Neural progenitor cell (in vitro differentiated cells): ENCODE measurements around the gene CLEC1B. TPM values are rescaled to one million over a fixed set of nuclear protein-coding genes. Genes with fewer than 3 reads are reported as not detected.

Source experiments
- DNase-seq: peaks from one replicate; pipeline ENCODE4 v3.0.0-alpha.2; 2016; ENCODE audit warnings: low spot score
- H2AFZ ChIP-seq: fragments of 200-600 bp; sonication (generic); replicated peaks from 2 replicates; pipeline ENCODE4 v1.6.1; 2016; ENCODE audit warnings: antibody characterized with exemption
- H3F3A ChIP-seq: fragments of 200-600 bp; sonication (generic); 2 replicates; pipeline ENCODE4 v1.6.1; 2016; ENCODE audit warnings: antibody characterized with exemption, low read depth
- H3K27ac ChIP-seq: fragments of 200-600 bp; sonication (generic); 2 replicates; pipeline ENCODE4 v1.5.1; 2016; ENCODE audit warnings: mild to moderate bottlenecking
- H3K27me3 ChIP-seq: fragments of 200-600 bp; sonication (generic); 2 replicates; pipeline ENCODE4 v1.6.1; 2016; ENCODE audit warnings: mild to moderate bottlenecking, moderate library complexity
- H3K36me3 ChIP-seq: fragments of 200-600 bp; sonication (generic); 2 replicates; pipeline ENCODE4 v1.5.1; 2016
- H3K4me1 ChIP-seq: fragments of 200-600 bp; sonication (generic); 2 replicates; pipeline ENCODE4 v1.6.1; 2016; ENCODE audit warnings: mixed run types
- H3K4me2 ChIP-seq: fragments of 200-600 bp; sonication (generic); 2 replicates; pipeline ENCODE4 v1.6.1; 2016
- H3K4me3 ChIP-seq: fragments of 200-600 bp; sonication (generic); 2 replicates; pipeline ENCODE4 v1.5.1; 2016
- H3K79me2 ChIP-seq: fragments of 200-600 bp; sonication (generic); 2 replicates; pipeline ENCODE4 v1.6.1; 2016; ENCODE audit warnings: low read depth
- H3K9ac ChIP-seq: fragments of 200-600 bp; sonication (generic); 2 replicates; pipeline ENCODE4 v1.6.1; 2016
- H3K9me3 ChIP-seq: fragments of 200-600 bp; sonication (generic); 2 replicates; pipeline ENCODE4 v1.5.1; 2016; ENCODE audit warnings: low read depth
- H4K20me1 ChIP-seq: fragments of 200-600 bp; sonication (generic); 2 replicates; pipeline ENCODE4 v1.6.1; 2016; ENCODE audit warnings: low read depth
- H3K27ac Mint-ChIP-seq: 3 replicates; pipeline ENCODE4 v1.8.0; 2021; ENCODE audit warnings: mixed read lengths
- H3K27me3 Mint-ChIP-seq: 2 replicates; pipeline ENCODE4 v1.8.0; 2022; ENCODE audit warnings: low read depth, mild to moderate bottlenecking, inconsistent platforms, moderate library complexity, mixed read lengths; ENCODE audit not compliant: insufficient read depth
- H3K36me3 Mint-ChIP-seq: 3 replicates; pipeline ENCODE4 v1.8.0; 2021; ENCODE audit warnings: mixed read lengths
- H3K4me1 Mint-ChIP-seq: 3 replicates; pipeline ENCODE4 v1.8.0; 2021; ENCODE audit warnings: mixed read lengths
- H3K4me3 Mint-ChIP-seq: 3 replicates; pipeline ENCODE4 v1.8.0; 2021; ENCODE audit warnings: mild to moderate bottlenecking, moderate library complexity, mixed read lengths
- H3K9me3 Mint-ChIP-seq: 3 replicates; pipeline ENCODE4 v1.8.0; 2020; ENCODE audit warnings: mixed read lengths
- EZH2 ChIP-seq: fragments of 200-600 bp; sonication (generic); IDR thresholded peaks from 2 replicates; pipeline ENCODE4 v1.6.1; 2017; ENCODE audit warnings: antibody characterized with exemption, mild to moderate bottlenecking, moderate library complexity
- EZH2phosphoT487 ChIP-seq: fragments of 200-600 bp; sonication (generic); IDR thresholded peaks from 2 replicates; pipeline ENCODE4 v1.6.1; 2017; ENCODE audit warnings: antibody characterized with exemption
- total RNA-seq: library from RNA; depleted of rRNA; stranded (reverse); fragments of >200 nt; gene quantifications from 2 replicates; pipeline ENCODE4 v1.2.3, GENCODE V29; 2015; ENCODE audit warnings: low replicate concordance
- TF ChIP-seq, protein P1 (sequence below): fragments of 200-600 bp; sonication (generic); IDR thresholded peaks from 2 replicates; pipeline ENCODE4 v1.5.1; 2017; ENCODE audit warnings: antibody characterized with exemption, mild to moderate bottlenecking

CLEC1B gene
- total RNA-seq, 1 donor from 2014 or later: not detected

GRCh38 chr12:9969673-9970072 lies 29.2 kb downstream of the CLEC1B start:
- no peaks in the 10 kb centered on the region for H3K36me3 Mint-ChIP-seq
- no peaks in the 10 kb centered on the region for H3K4me1 Mint-ChIP-seq
- H3K4me2 ChIP-seq: no peak overlapping the region
- no peaks in the 10 kb centered on the region for H3F3A ChIP-seq
- H3K27ac ChIP-seq: no peak overlapping the region
- H3K36me3 ChIP-seq: no peaks in the 10 kb centered on the region
- no peaks in the 10 kb centered on the region for H3K9me3 ChIP-seq
- H3K4me1 ChIP-seq: no peaks in the 10 kb centered on the region
- H3K79me2 ChIP-seq: no peaks in the 10 kb centered on the region
- no peak overlapping the region for H3K27ac Mint-ChIP-seq
- no peak overlapping the region for H3K9ac ChIP-seq
- DNase-seq: no peak
- H3K9me3 Mint-ChIP-seq: no peaks in the 10 kb centered on the region
- no peaks in the 10 kb centered on the region for H3K27me3 ChIP-seq
- H3K4me3 ChIP-seq: no peak overlapping the region
- H4K20me1 ChIP-seq: no peaks in the 10 kb centered on the region
- peak overlapping the region; percentile 42 for H2AFZ ChIP-seq
- TF ChIP-seq, protein P1, sequence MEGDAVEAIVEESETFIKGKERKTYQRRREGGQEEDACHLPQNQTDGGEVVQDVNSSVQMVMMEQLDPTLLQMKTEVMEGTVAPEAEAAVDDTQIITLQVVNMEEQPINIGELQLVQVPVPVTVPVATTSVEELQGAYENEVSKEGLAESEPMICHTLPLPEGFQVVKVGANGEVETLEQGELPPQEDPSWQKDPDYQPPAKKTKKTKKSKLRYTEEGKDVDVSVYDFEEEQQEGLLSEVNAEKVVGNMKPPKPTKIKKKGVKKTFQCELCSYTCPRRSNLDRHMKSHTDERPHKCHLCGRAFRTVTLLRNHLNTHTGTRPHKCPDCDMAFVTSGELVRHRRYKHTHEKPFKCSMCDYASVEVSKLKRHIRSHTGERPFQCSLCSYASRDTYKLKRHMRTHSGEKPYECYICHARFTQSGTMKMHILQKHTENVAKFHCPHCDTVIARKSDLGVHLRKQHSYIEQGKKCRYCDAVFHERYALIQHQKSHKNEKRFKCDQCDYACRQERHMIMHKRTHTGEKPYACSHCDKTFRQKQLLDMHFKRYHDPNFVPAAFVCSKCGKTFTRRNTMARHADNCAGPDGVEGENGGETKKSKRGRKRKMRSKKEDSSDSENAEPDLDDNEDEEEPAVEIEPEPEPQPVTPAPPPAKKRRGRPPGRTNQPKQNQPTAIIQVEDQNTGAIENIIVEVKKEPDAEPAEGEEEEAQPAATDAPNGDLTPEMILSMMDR: no peak
- no peak for TF ChIP-seq EZH2phosphoT487
- H3K4me3 Mint-ChIP-seq: no peak overlapping the region
- no peaks in the 10 kb centered on the region for H3K27me3 Mint-ChIP-seq

DNA sequence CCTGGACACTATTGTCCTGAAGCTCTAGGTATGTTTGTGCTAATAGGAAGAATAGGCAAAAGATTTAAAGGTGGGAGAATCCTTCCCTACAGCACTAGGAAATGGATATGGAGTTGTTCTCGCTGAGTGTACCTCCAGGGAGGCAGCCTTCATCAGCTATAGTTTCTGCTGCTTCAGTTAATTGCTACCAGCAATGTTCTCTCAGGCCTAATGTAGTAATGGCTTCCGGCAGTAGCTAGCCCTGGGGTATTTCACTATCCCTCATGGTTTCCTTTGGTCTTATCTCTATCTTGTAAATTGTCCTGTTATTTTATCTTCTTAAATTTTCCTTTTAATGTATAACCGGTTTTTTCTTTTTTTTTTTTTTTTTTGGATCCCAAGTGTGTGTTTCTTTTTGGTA lies 37.0 kb downstream of the CLEC1B start:
- H3K9ac ChIP-seq: no peak overlapping the region
- no peaks in the 10 kb centered on the region for H3K4me1 ChIP-seq
- H3K4me3 ChIP-seq: no peak overlapping the region
- no peak overlapping the region for H3K27ac Mint-ChIP-seq
- H3F3A ChIP-seq: no peaks in the 10 kb centered on the region
- H3K4me2 ChIP-seq: no peak overlapping the region
- no peaks in the 10 kb centered on the region for H3K27me3 ChIP-seq
- no peaks in the 10 kb centered on the region for H3K9me3 ChIP-seq
- no peak for DNase-seq
- TF ChIP-seq, protein P1: no peak
- no peak overlapping the region for H3K4me3 Mint-ChIP-seq
- no peaks in the 10 kb centered on the region for H3K79me2 ChIP-seq
- no peaks in the 10 kb centered on the region for H3K4me1 Mint-ChIP-seq
- no peak overlapping the region for H2AFZ ChIP-seq
- peaks cover 2% of the 10 kb centered on the region for H3K27me3 Mint-ChIP-seq
- H3K27ac ChIP-seq: no peak overlapping the region
- H3K36me3 ChIP-seq: no peaks in the 10 kb centered on the region
- H3K9me3 Mint-ChIP-seq: no peaks in the 10 kb centered on the region
- H3K36me3 Mint-ChIP-seq: no peaks in the 10 kb centered on the region
- H4K20me1 ChIP-seq: no peaks in the 10 kb centered on the region

DNA sequence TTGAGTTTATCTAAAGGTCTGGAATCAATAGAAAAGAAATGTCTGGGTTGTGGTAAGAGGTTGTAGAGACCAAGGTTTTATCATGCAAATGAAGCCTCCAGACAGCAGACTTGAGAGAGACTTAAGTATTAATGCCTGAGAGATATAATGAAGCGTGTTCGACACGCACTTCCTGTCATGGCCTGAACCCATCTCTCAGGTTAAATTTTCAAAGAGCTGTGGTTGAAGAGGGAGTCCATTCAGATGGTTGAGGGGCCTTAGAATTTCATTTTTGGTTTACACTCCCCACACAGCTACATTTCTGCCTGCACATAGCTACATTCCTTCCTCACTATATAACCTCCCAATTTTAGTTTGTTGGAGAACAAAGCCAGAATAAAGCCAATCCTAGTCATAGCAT lies 37.8 kb downstream of the CLEC1B start:
- H3K27ac Mint-ChIP-seq: no peak overlapping the region
- Histone ChIP-seq H3K9me3 (no peaks in the 10 kb centered on the region), H2AFZ (no peak overlapping the region), H3K79me2 (no peaks in the 10 kb centered on the region), H3K27me3 (no peaks in the 10 kb centered on the region), H3K4me1 (no peaks in the 10 kb centered on the region), H3F3A (no peaks in the 10 kb centered on the region), H3K27ac (no peak overlapping the region), H4K20me1 (no peaks in the 10 kb centered on the region), H3K4me3 (no peak overlapping the region), H3K4me2 (no peak overlapping the region), H3K9ac (no peak overlapping the region), H3K36me3 (no peaks in the 10 kb centered on the region)
- DNase-seq: no peak
- no peaks in the 10 kb centered on the region for H3K4me1 Mint-ChIP-seq
- H3K9me3 Mint-ChIP-seq: no peaks in the 10 kb centered on the region
- TF ChIP-seq EZH2 (no peak), EZH2phosphoT487 (no peak)
- TF ChIP-seq, protein P1: no peak
- H3K4me3 Mint-ChIP-seq: no peak overlapping the region
- H3K36me3 Mint-ChIP-seq: no peaks in the 10 kb centered on the region
- peaks cover 2% of the 10 kb centered on the region for H3K27me3 Mint-ChIP-seq

DNA sequence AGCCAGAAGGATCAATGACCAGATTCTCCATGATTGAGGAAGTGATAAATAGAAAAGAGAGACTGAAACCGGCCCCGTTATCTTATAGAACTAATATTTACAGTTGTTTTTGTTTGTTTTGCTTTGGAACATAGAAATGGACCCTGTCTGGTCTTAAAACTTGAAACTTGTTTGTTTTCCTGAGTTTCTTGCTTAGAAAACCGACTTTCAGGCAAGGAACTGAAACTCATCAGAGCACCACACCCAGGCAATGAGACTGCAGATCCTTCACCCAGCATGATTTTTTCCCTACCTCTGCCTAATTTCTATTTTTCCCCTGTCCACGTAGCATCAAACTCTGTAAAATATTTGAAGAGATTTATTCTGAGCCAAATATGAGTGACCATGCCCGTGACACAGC lies 38.3 kb downstream of the CLEC1B start:
- Mint-ChIP-seq H3K4me1 (no peaks in the 10 kb centered on the region), H3K9me3 (no peaks in the 10 kb centered on the region), H3K4me3 (no peak overlapping the region), H3K27me3 (peaks cover 2% of the 10 kb centered on the region), H3K27ac (no peak overlapping the region), H3K36me3 (no peaks in the 10 kb centered on the region)
- H3K4me1 ChIP-seq: no peaks in the 10 kb centered on the region
- no peak overlapping the region for H2AFZ ChIP-seq
- H3K9me3 ChIP-seq: no peaks in the 10 kb centered on the region
- H3K9ac ChIP-seq: no peak overlapping the region
- H3K4me2 ChIP-seq: no peak overlapping the region
- H4K20me1 ChIP-seq: no peaks in the 10 kb centered on the region
- no peaks in the 10 kb centered on the region for H3F3A ChIP-seq
- H3K27ac ChIP-seq: no peak overlapping the region
- no peak overlapping the region for H3K4me3 ChIP-seq
- TF ChIP-seq, protein P1: no peak
- no peaks in the 10 kb centered on the region for H3K27me3 ChIP-seq
- no peak for DNase-seq
- no peaks in the 10 kb centered on the region for H3K79me2 ChIP-seq
- H3K36me3 ChIP-seq: no peaks in the 10 kb centered on the region
